HCT116 (cell line): ENCODE results near the gene SYNGR1. TPM values are rescaled to one million over a fixed set of nuclear protein-coding genes. Genes with fewer than 3 reads are reported as not detected.

Experiments
- ATAC-seq: fragments of 200-7000 bp; cut with Tn5 transposase; 2 replicates; pipeline ENCODE4 v1.9.1; 2020; ENCODE audit warnings: mild to moderate bottlenecking, moderate library complexity
- BruUV-seq: library from RNA; stranded (reverse); fragments of 400-500 nt; replicated peaks from 2 replicates; lab custom pipeline; 2021; lab: Mats Ljungman, UMichigan
- CTCF ChIA-PET: fragments of 300-600 bp; sonication (Branson Sonifier 250); formaldehyde crosslinking; loops from one replicate; lab custom pipeline; 2021; ENCODE audit warnings: antibody characterized with exemption; lab: Charles Lee
- POLR2A ChIA-PET: fragments of 300-600, 350-600 bp; sonication (Branson Sonifier 250); formaldehyde crosslinking; loops from one replicate; lab custom pipeline; 2021; ENCODE audit warnings: antibody characterized with exemption; lab: Charles Lee
- RAD21 ChIA-PET, 2 experiments: fragments of 300-600 bp; sonication (Branson Sonifier 250); formaldehyde crosslinking; loops; one replicate each; lab custom pipeline; 2023; ENCODE audit warnings: low total read pairs in 2 of 2; ENCODE audit not compliant: uncharacterized antibody in 2 of 2, unreplicated experiment in 2 of 2, low non-redundant PET in 1 of 2; lab: Charles Lee
- DNase-seq: peaks from one replicate; pipeline ENCODE4 v3.0.0-alpha.2; 2010; ENCODE audit warnings: low read depth, low spot score
- H2AFZ ChIP-seq: fragments of 200-600 bp; shearing (Covaris generic), sonication (generic); 2 replicates; pipeline ENCODE4 v1.6.1; 2017; ENCODE audit warnings: low read depth, mixed run types, mixed read lengths, antibody characterized with exemption, low read length; ENCODE audit not compliant: poor library complexity, severe bottlenecking
- H3K27ac ChIP-seq: 2 replicates; pipeline ENCODE4 v1.5.1; 2012; ENCODE audit warnings: low read depth, low read length
- H3K27me3 ChIP-seq: fragments of 200-600 bp; sonication (generic); 2 replicates; pipeline ENCODE4 v1.6.1; 2016; ENCODE audit warnings: mixed run types, low read length, mixed read lengths; ENCODE audit not compliant: insufficient read depth
- H3K36me3 ChIP-seq, 2 experiments: fragments of 200-500 bp in 1 of 2; fragments of 200-600 bp in 1 of 2; sonication (Bioruptor generic) in 1 of 2; sonication (generic) in 1 of 2; 2 replicates each; pipeline versions ENCODE4 v1.5.1 to v1.6.1; 2014 to 2016; ENCODE audit warnings: low read length in 2 of 2, inconsistent platforms in 1 of 2, mixed read lengths in 1 of 2, mixed run types in 1 of 2; ENCODE audit not compliant: insufficient read depth in 2 of 2, control insufficient read depth in 1 of 2
- H3K4me1 ChIP-seq, 2 experiments: fragments of 200-600 bp in 1 of 2; sonication (generic) in 1 of 2; 2 replicates each; pipeline versions ENCODE4 v1.5.1 to v1.6.1; 2012 to 2017; ENCODE audit warnings: low read length in 2 of 2, inconsistent platforms in 1 of 2, mild to moderate bottlenecking in 1 of 2, mixed read lengths in 1 of 2, mixed run types in 1 of 2, moderate library complexity in 1 of 2; ENCODE audit not compliant: insufficient read depth in 2 of 2, control insufficient read depth in 1 of 2
- H3K4me2 ChIP-seq: fragments of 200-600 bp; sonication (generic); 2 replicates; pipeline ENCODE4 v1.6.1; 2017; ENCODE audit warnings: mixed run types, low read length, mixed read lengths
- H3K4me3 ChIP-seq, 2 experiments: fragments of 200-600 bp in 1 of 2; sonication (generic) in 1 of 2; replicated peaks in 1 of 2; 2 replicates each; pipeline ENCODE4 v1.5.1; 2011 to 2016; ENCODE audit warnings: low read length in 2 of 2, control low read depth in 1 of 2, low read depth in 1 of 2, mild to moderate bottlenecking in 1 of 2, mixed read lengths in 1 of 2, mixed run types in 1 of 2
- H3K79me2 ChIP-seq: fragments of 200-600 bp; sonication (generic); 2 replicates; pipeline ENCODE4 v1.6.1; 2017; ENCODE audit warnings: mild to moderate bottlenecking, mixed run types, low read length, moderate library complexity, mixed read lengths; ENCODE audit not compliant: insufficient read depth
- H3K9ac ChIP-seq: fragments of 200-600 bp; sonication (generic); 2 replicates; pipeline ENCODE4 v1.6.1; 2016; ENCODE audit warnings: low read length, mixed read lengths
- H3K9me2 ChIP-seq: fragments of 200-600 bp; sonication (generic), shearing (Covaris generic); 2 replicates; pipeline ENCODE4 v1.6.1; 2017; ENCODE audit warnings: mixed run types, mild to moderate bottlenecking, moderate library complexity; ENCODE audit not compliant: insufficient read depth
- H3K9me3 ChIP-seq, 2 experiments: fragments of 200-500 bp in 1 of 2; fragments of 200-600 bp in 1 of 2; sonication (Bioruptor generic) in 1 of 2; sonication (generic) in 1 of 2; 2 replicates each; pipeline ENCODE4 v1.6.1; 2014 to 2017; ENCODE audit warnings: low read length in 2 of 2, mixed read lengths in 2 of 2, inconsistent platforms in 1 of 2, low read depth in 1 of 2, mild to moderate bottlenecking in 1 of 2, mixed run types in 1 of 2, moderate library complexity in 1 of 2; ENCODE audit not compliant: control insufficient read depth in 1 of 2, insufficient read depth in 1 of 2
- H4K20me1 ChIP-seq: fragments of 200-600 bp; sonication (generic), shearing (Covaris generic); 2 replicates; pipeline ENCODE4 v1.6.1; 2017; ENCODE audit warnings: mixed run types, mild to moderate bottlenecking, moderate library complexity; ENCODE audit not compliant: insufficient read depth
- CBX3 ChIP-seq: IDR thresholded peaks from 2 replicates; pipeline ENCODE4 v1.6.1; 2012; ENCODE audit warnings: low read depth
- CEBPB ChIP-seq: IDR thresholded peaks from 2 replicates; pipeline ENCODE4 v1.6.1; 2012; ENCODE audit warnings: low read depth
- EGR1 ChIP-seq: IDR thresholded peaks from 2 replicates; pipeline ENCODE4 v1.6.1; 2012; ENCODE audit warnings: low read depth
- EZH2 ChIP-seq: fragments of 200-600 bp; sonication (generic); IDR thresholded peaks from 2 replicates; pipeline ENCODE4 v1.6.1; 2017; ENCODE audit warnings: antibody characterized with exemption, mixed run types
- FOSL1 ChIP-seq: IDR thresholded peaks from 2 replicates; pipeline ENCODE4 v1.6.1; 2012; ENCODE audit warnings: low read depth
- POLR2A ChIP-seq: IDR thresholded peaks from 2 replicates; pipeline ENCODE4 v1.7.0; 2011; ENCODE audit warnings: borderline replicate concordance; ENCODE audit not compliant: insufficient read depth, insufficient read length; ENCODE audit errors: extremely low read depth
- POLR2AphosphoS5 ChIP-seq: IDR thresholded peaks from 2 replicates; pipeline ENCODE4 v1.6.1; 2011; ENCODE audit warnings: mild to moderate bottlenecking, low read depth, low read length, moderate library complexity
- RAD21 ChIP-seq: IDR thresholded peaks from 2 replicates; pipeline ENCODE4 v1.6.1; 2012; ENCODE audit warnings: low read depth, mild to moderate bottlenecking
- SIN3A ChIP-seq: IDR thresholded peaks from 2 replicates; pipeline ENCODE4 v1.6.1; 2012; ENCODE audit warnings: low read depth
- SRF ChIP-seq: IDR thresholded peaks from 2 replicates; pipeline ENCODE4 v1.6.1; 2012; ENCODE audit warnings: low read depth
- TCF7L2 ChIP-seq: IDR thresholded peaks from 2 replicates; pipeline ENCODE4 v1.7.0; 2011; ENCODE audit warnings: borderline replicate concordance, inconsistent platforms; ENCODE audit not compliant: insufficient read depth, insufficient read length; ENCODE audit errors: extremely low read depth
- YY1 ChIP-seq: IDR thresholded peaks from 2 replicates; pipeline ENCODE4 v1.6.1; 2011; ENCODE audit warnings: low read length, low read depth, moderate library complexity, mild to moderate bottlenecking; ENCODE audit not compliant: insufficient replicate concordance; ENCODE audit errors: extremely low read depth
- ZNF274 ChIP-seq: fragments of 200-500 bp; sonication (Bioruptor generic); IDR thresholded peaks from 2 replicates; pipeline ENCODE4 v1.6.1; 2014; ENCODE audit warnings: mild to moderate bottlenecking, low read depth, low read length, inconsistent platforms
- intact Hi-C: fragments of 100-400 bp; cut with micrococcal nuclease; formaldehyde crosslinking; loops from 2 replicates; pipeline ENCODE4 v1.10.0; 2022
- total RNA-seq: library from RNA; stranded (reverse); gene quantifications from one replicate; pipeline ENCODE4 v1.2.1, GENCODE V29; 2021; ENCODE audit not compliant: unreplicated experiment
- TF ChIP-seq, protein P1 (sequence below), 3 experiments: fragments of 200-600 bp in 1 of 3; sonication (generic) in 1 of 3; IDR thresholded peaks in 2 of 3; conservative IDR thresholded peaks in 1 of 3; 2 replicates each; pipeline ENCODE4 v1.5.1; 2012 to 2017; ENCODE audit warnings: low read depth in 2 of 3, low read length in 2 of 3, antibody characterized with exemption in 1 of 3, borderline replicate concordance in 1 of 3, control low read depth in 1 of 3, mild to moderate bottlenecking in 1 of 3, mixed read lengths in 1 of 3, mixed run types in 1 of 3, moderate library complexity in 1 of 3; ENCODE audit not compliant: insufficient read depth in 1 of 3
- TF ChIP-seq, protein P2 (sequence below): IDR thresholded peaks from 2 replicates; pipeline ENCODE4 v1.6.1; 2012
- TF ChIP-seq, protein P3 (sequence below): IDR thresholded peaks from 2 replicates; pipeline ENCODE4 v1.6.1; 2012

The SYNGR1 gene
- total RNA-seq, 1 experiment from 2014 or later, result 20.7 TPM

DNA sequence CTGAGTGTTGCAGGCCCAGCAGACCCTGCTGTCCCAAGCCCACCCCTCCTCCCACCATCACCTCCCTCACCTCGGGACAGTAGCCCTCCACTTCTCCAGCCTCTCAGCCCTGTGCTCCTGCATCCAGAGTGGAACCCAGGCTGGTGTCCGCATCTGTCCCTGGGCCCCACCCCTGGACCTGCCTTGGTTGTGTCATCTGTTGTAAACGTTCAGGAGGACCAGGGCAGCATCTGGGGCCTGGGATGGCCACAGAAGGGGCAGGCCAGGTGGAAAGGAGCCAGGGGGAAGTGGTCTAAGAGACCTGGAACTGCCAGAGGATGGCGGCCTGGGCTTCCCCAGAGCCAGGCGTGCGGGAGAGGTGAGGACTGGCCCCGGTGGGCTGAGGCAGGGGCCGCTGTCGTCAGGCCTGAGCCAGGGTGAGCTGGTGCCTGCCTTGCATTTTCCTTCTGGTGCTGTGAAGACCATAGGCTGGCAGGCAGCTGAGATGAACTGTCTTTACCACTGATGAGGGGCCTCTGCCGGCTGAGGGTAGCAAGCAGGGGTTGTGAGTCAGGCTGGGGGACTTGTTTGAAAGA, 80.9 kb downstream of the SYNGR1 start:
- Histone ChIP-seq H3K79me2 (no peaks in the 10 kb centered on the region), H3K36me3 (peaks cover 5 to 8% of the 10 kb centered on the region in 2 experiments; a peak in 2 of 4 replicates), H4K20me1 (no peaks in the 10 kb centered on the region), H3K9ac (no peak overlapping the region), H3K4me1 (peaks cover 10 to 11% of the 10 kb centered on the region in 2 experiments; a peak in 3 of 4 replicates), H3K4me3 (no peak overlapping the region), H3K4me2 (no peak overlapping the region), H3K9me3 (no peaks in the 10 kb centered on the region), H2AFZ (no peak overlapping the region), H3K27ac (no peak overlapping the region), H3K27me3 (no peaks in the 10 kb centered on the region), H3K9me2 (no peaks in the 10 kb centered on the region)
- TF ChIP-seq CEBPB, result no peak
- TF ChIP-seq YY1, result no peak
- TF ChIP-seq FOSL1, result no peak
- TF ChIP-seq POLR2AphosphoS5, result no peak
- TF ChIP-seq, protein P1, sequence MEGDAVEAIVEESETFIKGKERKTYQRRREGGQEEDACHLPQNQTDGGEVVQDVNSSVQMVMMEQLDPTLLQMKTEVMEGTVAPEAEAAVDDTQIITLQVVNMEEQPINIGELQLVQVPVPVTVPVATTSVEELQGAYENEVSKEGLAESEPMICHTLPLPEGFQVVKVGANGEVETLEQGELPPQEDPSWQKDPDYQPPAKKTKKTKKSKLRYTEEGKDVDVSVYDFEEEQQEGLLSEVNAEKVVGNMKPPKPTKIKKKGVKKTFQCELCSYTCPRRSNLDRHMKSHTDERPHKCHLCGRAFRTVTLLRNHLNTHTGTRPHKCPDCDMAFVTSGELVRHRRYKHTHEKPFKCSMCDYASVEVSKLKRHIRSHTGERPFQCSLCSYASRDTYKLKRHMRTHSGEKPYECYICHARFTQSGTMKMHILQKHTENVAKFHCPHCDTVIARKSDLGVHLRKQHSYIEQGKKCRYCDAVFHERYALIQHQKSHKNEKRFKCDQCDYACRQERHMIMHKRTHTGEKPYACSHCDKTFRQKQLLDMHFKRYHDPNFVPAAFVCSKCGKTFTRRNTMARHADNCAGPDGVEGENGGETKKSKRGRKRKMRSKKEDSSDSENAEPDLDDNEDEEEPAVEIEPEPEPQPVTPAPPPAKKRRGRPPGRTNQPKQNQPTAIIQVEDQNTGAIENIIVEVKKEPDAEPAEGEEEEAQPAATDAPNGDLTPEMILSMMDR (IDR thresholded peaks at IDR 0.05 in 2 of 3, conservative IDR thresholded peaks at IDR 0.05 in 1 of 3; ENCODE audit: borderline replicate concordance in 1 of 3, insufficient read depth in 1 of 3, low read depth in 2 of 3, low read length in 2 of 3), result no peak
- TF ChIP-seq ZNF274, result no peak
- TF ChIP-seq, protein P2, sequence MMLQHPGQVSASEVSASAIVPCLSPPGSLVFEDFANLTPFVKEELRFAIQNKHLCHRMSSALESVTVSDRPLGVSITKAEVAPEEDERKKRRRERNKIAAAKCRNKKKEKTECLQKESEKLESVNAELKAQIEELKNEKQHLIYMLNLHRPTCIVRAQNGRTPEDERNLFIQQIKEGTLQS, result no peak
- no peak for TF ChIP-seq CBX3
- no peak for TF ChIP-seq TCF7L2
- TF ChIP-seq EGR1, result no peak
- TF ChIP-seq EZH2, result no peak
- TF ChIP-seq POLR2A, result no peak
- no peak for TF ChIP-seq SRF
- no peak for TF ChIP-seq RAD21
- TF ChIP-seq SIN3A, result no peak
- TF ChIP-seq, protein P3, sequence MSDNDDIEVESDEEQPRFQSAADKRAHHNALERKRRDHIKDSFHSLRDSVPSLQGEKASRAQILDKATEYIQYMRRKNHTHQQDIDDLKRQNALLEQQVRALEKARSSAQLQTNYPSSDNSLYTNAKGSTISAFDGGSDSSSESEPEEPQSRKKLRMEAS, result no peak
- BruUV-seq, result no TSS peak
- no peak for ATAC-seq
- DNase-seq, result no peak
- ChIA-PET CTCF (no interaction called here), POLR2A (no interaction called here), RAD21 (no interaction called here)
- intact Hi-C loops, result no loop called here
